Activated CD4-positive, CD25-positive, alpha-beta regulatory T cell treated with anti-CD3 and anti-CD28 coated beads, Interleukin-2, amount 50 U/mL, for 24 hours (primary cell): ENCODE results near the gene CD9.
"Not testable (repeated sequence)": the region's sequence is repeated elsewhere in the genome, so short reads cannot be mapped to it uniquely, and the experiment has no call there.

Source experiments
- ATAC-seq, 2 donors: fragments of 150-1000 bp; cut with Tn5 transposase; one replicate each; pipeline ENCODE4 v1.10.0; 2021; ENCODE audit warnings: mild to moderate bottlenecking in 1 of 2, moderate library complexity in 1 of 2

The CD9 gene, protein sequence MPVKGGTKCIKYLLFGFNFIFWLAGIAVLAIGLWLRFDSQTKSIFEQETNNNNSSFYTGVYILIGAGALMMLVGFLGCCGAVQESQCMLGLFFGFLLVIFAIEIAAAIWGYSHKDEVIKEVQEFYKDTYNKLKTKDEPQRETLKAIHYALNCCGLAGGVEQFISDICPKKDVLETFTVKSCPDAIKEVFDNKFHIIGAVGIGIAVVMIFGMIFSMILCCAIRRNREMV

DNA sequence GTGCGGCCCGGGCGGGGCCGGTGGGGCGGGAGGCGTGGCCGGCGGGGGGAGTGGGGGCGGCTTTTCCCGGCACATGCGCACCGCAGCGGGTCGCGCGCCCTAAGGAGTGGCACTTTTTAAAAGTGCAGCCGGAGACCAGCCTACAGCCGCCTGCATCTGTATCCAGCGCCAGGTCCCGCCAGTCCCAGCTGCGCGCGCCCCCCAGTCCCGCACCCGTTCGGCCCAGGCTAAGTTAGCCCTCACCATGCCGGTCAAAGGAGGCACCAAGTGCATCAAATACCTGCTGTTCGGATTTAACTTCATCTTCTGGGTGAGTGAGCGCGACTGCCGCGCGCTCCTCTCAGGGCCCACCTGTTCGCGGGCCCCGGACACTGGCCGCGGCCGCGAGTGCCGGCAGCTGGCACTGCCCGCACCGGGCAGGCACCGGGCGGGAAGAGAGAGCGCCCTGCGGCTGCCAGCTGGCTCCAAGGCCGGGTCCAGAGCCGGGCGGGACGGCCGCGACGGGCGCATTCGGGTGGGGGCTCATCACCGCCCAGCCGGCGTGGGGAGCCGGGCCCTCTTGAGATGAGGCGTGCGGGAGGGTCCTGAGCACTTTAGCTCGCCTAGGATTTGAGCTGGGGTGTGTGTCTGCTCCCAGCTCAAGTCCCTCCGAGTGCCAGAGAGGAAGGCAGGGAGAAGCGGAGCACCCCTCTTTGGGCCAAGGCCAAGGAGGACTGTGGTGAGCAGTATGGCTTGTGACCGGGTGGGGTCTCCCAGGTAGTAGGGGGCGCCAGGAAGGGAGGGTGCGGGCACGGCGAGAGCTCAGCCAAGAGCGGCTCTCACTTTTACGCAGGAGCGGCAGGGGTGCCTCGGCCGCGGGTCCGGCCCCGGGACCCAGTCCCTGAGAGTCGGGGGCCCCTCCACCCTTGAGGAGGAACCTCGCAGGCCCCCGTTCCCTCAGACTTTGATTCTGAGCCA lies at the start of gene CD9:
TSS of gene CD9 (plus strand) at position 145 of the 957 bp plus-strand sequence. CDS start at position 245, 100 bp downstream.
- ATAC-seq = peak; percentile 44 to 51

DNA sequence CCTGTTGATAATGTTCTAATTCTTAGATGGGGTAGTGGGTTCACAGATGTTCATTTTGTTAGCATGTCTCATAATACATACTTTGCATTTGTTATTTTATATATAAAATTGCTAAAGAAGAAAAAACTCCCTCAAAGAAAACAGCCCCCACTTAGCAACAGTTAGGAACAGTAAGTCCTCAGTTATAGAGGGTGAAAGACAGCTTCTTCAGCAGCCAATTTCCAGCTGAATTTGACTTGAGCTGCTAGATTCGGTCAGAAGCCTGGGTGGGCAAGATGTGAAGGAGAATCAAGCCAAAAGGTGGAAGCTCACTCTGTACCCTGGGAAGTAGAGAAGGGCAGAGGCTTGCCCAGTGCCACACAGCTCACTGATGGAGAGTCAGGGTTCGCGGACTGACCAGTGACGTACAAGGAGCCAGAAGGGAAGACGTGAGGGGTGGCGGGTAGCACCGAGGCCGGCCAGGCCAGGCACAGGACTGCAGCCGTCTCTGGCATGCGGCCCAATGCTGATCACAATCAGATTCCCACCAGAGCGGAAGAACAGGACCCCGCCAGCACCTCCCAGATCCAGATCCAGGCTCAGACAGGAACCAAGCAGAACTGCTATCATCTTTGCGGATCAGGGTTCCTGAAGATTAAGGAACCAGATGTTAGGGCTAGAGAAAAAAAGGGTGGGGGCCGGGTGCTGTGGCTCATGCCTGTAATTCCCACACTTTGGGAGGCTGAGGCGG lies 45.3 kb upstream of the CD9 start:
- no peak for ATAC-seq

DNA sequence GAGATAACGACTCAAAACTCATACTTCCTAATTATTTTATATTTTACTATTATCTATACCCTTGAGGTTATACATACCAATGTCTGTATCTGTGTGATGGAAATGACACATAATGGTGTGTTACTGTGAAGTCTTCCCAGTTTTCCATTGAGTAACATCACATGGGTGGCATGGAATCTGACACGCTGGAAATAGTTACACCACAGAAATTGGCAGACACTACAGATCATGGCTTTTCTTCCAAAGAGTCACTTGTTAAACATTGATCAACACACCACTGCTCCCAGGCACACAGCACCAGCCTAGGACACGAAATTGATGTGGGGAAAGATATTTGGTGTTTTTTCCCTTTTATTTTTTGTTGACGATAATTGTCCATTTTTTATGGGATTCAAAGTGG lies 42.7 kb upstream of the CD9 start:
- no peak for ATAC-seq

DNA sequence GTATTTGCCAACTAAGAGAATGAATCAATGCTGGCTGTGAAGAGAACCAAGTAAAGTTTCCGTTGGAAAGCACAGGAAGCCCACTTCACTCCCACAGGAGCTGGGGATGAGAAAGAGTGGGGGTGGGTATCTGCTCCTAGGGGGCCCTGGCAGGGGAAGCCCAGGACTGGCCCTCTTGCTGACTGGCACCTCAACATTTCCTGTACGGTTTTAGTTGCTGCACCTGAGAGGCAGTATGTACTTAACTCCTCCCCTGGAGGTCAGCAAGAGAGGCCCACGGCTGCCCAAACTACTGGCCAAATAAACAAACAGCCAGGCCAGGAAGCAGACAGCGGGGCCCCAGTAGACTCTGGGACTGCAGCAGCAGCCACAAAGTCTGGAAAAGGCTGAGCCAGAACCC lies 41.9 kb upstream of the CD9 start:
- no peak for ATAC-seq

DNA sequence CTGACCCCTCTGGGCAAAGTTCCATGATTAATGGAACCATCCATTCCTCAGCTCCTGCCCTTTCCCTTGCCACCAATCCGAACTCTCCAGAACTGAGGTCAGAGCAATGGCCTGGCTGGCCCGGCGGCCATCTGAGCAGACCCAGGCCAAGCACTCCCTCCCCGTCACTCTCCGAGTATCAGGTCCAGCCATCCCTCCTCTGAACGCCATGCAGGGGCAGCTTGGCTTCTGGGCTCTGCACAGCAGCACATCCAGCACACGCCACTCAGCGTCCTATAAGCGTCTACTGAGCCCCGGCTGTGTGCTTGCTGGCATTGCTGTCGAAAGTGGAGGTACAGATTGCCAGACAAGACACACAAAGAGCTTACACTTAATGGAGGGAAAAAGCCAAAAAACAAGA lies 41.5 kb upstream of the CD9 start:
- ATAC-seq = no peak

DNA sequence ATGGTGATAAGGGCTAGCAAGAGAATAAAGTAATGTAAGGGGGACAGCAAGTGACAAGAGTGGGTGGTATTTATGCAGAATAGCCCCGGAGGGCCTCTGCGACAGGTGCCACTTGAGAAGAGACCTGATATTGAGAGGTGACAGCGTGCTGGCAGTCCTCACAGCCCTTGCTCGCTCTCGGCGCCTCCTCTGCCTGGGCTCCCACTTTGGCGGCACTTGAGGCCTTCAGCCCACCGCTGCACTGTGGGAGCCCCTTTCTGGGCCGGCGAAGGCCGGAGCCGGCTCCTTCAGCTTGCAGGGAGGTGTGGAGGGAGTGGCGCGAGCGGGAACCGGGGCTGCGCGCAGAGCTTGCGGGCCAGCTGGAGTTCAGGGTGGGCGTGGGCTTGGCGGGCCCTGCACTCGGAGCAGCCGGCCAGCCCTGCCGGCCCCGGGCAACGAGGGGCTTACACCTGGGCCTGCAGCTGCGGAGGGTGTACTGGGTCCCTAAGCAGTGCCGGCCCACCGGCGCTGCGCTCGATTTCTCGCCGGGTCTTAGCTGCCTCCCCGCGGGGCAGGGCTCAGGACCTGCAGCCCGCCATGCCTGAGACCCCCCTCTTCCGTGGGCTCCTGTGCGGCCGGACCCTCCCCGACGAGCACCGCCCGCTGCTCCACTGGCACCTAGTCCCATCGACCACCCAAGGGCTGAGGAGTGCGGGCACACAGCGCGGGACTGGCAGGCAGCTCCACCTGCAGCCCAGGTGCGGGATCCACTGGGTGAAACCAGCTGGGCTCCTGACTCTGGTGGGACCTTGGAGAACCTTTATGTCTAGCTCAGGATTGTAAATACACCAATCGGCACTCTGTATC lies 40.8 kb upstream of the CD9 start:
- not testable (repeated sequence) for ATAC-seq

DNA sequence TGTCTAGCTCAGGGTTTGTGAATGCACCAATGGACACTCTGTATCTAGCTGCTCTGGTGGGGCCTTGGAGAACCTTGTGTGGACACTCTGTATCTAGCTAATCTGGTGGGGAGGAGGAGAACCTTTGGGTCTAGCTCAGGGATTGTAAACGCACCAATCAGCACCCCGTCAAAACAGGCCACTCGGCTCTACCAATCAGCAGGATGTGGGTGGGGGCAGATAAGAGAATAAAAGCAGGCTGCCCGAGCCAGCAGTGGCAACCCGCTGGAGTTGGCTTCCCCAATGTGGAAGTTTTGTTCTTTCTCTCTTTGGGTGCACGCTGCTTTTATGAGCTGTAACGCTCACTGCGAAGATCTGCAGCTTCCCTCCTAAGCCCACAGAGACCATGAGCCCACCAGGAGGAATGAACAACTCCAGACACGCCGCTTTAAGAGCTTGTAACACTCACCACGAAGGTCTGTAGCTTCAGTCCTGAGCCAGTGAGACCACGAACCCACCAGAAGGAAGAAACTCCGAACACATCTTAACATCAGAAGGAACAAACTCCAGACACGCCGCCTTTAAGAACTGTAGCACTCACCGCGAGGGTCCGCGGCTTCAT lies 40.1 kb upstream of the CD9 start:
- not testable (repeated sequence) for ATAC-seq

DNA sequence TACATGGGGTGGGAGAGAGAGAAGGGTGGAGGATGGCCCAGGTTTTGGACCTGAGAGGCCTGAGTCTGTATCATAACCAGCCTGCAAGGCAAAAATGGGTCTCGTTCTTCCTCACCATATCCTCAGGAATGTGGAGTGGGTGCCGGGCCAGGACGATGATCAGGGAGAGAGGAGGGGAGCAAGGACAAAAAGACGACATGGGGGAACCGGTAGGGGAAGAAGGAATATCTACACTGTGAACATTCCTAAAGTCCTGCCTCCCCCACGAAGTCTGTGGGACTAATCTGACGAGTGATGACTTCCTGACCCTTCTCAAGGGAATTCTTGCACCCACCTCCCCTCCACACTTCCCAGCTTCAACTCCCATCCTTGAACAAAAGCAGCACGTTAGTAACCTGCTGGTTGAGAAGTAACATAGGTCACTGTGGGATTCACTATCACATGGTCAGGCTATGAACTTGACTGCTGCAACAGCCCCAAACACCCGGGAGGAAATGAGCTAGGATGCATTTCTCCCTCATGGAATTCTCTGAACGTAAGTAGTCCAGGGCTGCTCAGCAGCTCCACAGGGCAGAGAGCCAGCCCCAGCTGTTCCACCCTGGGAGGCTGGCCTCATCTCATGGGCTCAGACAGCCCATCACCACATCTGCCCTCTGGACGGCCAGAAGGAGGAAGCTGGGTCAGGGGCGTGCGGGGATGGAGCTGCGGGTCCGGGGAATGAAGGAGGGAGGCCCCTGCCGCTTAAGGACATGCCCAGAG lies 38.9 kb upstream of the CD9 start:
- no peak for ATAC-seq

DNA sequence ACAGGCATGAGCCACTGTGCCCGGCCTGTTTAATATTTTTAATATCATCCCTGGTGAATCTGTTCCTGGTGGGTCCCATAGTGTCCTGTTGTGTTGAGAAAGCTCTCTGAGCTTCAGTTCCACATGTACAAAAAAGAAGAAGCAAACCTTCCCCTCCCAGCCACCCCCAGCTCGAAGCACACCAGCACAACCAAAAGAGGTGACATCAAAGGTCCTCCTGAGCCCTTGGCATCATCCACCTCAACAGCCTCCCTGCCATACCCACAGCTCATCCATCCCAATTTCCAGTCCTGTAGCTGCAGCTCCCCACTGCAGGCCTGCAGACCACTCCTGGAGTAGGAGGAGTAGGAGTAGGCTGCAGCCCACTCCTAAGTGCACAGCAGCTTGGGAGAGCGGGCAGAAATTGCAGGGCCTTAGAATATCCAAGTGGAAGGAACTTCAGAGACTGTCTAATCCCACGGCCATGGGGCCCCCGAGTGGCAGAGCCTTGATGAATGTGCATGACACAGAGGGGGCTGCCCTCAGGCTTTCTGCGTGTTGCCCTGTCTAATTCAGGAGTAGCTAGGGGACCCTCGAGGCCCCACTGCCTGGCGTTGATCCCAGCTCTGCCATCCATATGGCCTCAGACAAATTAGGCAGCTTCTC lies 36.7 kb upstream of the CD9 start:
- no peak for ATAC-seq

DNA sequence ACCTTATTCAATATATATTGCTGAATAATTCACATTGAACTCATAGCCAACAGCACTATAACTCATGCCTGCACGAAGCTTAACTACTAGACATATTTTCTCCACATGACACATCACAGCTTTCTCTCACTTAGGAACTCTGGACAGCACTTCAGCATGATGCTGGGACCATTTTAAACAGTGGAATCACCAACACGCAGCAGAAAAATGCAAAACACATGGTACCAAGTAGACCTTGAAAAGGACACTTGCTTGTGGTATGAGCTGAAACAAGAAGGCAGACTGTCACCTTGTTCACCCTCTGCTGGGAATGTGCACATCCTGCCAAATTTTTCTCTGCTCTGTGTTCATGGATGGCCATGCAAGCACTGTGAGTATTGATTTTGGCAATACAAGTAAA lies 34.8 kb upstream of the CD9 start:
- ATAC-seq = no peak

DNA sequence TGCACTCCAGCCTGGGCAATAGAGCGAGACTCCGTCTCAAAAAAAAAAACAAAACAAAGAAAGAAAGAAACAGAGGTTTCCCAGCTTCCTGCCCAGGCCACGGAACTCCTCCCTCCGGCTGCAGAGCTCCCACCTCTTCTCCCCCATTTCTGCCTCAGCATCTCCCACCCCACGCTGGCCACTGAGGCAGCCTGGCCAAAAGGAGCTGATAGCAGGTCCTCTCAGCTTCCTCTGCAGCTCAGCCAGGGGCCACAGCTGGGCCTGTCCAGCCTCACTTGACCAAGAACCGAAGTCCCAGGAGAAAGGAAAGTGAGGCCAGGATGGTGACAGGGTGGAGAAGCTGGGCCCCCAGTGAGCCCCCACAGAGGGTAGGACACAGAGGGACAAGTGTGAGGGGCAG lies 33.4 kb upstream of the CD9 start:
- no peak for ATAC-seq

DNA sequence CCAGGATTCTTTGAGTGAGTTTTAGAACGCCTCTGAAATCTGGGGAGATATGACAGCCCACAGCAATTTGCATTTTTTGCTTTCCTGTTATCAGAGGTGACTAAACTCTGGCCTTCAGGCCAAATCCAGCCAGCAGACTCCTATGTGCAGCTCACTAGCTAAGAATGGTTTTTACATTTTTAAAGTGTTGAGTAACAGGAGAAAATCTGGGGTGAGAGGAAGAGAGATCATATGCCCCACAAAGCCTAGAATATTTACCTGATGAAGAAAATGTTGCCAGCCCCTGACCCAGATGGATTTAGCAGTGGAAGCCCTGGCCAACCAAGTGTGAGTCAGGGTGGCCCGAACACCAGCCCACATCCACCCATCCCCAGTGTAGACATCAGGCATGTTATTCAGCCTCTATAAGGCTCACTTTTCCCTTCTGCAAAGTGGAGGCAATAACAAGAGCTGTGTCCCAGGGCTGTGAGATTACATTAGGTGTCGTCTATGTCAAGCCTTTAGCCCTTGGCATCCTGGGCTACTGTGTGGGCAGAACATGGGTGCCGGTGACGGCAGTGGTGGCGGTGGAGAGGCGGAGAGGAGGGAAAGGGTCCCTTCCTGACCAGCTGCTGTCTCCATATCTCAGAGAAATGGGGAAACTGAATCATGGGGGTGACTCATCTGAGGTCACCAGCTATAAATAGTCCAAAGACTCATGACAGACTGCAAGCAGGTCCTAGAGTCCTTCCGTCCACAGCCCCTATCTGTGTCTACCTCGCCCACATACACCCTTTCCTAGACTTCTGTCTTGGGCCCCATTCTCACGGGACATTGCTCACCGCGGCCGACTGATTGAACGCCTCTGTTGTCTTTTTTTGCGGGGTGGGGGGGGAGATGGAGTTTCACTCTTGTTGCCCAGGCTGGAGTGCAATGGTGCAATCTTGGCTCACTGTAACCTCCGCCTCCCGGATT lies 32.6 kb upstream of the CD9 start:
- peak; percentile 94 for ATAC-seq

DNA sequence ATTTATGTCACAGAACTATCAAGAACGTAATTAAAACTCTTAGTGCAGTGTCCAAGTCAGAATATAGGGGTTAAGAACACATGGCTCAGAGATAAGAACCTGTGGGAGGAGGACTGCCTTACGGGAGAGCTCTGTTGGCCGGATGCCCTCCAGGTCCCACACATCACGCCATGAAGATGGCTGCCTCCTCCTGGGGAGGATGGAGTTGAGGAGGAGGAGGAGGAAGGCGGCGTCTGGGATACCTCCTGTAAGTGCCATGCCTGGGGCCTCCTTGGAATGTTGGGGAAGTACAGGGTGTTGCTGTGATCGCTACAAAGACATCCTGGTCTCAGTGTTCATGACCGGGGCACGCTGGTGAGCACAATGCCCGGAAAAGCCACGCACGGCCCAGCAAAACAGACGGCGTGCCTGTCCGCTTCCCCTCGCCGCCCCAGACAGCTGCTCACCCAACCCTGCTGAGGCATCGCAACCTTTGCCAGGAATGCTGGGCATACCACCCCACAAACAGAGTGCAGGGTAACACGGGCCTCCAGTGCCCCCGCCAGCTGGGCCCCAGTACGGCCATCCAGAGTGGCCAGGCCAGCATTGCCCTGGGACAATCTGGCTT lies 28.7 kb upstream of the CD9 start:
- ATAC-seq = no peak

DNA sequence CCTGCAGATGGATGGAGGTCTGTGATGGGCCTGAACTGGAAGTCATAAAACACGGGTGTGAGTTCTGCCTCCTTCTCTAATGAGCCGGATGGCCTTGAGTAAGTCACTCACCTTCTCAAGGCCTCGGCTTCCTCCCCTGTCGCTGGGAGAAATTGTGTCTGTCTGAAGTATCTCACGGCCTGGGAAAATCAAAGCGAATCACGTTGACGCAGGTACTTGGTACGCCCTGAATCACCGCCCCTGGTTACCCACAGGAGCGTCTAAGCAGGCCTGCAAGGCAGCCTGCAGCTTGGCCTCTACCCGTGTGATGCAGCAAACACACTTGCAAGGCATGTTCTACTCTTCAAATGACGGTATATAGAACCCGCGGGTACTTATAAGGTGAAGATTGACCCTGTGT lies 28.1 kb upstream of the CD9 start:
- no peak for ATAC-seq

DNA sequence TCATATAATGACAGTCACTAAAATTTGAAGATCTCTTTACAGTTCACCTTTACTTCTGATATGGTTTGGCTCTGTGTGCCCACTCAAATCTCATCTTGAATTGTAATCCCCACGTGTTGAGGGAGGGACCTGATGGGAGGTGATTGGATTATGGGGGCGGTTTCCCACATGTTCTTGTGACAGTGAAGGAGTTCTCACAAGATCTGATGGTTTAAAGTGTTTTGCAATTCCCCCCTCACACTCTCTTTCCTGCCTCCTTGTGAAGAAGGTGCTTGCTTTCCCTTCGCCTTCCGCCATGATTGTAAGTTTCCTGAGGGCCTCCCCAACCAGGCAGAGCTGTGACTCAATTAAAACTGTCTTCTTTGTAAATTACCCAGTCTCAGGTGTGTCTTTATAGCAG lies 27.3 kb upstream of the CD9 start:
- ATAC-seq = no peak

DNA sequence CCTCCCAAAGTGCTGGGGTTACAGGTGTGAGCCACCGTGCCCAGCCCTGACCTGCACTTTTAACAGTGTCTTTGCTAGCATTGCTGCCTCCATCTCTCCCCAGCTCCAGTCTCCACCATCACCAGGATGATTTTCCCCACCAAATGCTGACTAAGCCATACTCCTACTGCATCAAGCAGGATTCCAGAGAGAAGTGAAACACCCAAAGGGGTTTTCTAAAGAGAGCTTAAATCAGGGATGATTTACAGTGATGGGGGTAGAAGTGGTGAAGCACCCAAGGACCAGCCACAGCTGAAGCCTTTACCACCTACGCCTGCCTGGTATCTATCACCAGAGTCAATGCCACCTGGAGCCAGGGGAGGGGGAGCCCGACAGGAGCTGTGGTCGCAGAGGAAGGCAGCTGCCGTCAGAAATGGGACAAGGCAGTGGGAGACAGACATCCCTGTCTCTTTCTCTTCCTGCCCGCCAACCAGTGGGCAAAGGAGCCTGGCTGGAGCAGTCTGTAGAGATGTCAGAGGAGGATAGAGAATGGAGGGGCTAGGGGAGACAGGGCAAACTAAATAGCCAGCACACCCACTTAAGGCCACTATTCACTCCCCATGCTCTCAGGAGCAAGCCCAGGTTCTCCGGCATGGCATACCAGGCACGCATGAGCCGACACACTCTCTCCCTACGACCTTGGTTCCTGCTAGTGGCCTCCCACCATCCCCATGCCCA lies 22.4 kb upstream of the CD9 start:
- ATAC-seq = no peak

DNA sequence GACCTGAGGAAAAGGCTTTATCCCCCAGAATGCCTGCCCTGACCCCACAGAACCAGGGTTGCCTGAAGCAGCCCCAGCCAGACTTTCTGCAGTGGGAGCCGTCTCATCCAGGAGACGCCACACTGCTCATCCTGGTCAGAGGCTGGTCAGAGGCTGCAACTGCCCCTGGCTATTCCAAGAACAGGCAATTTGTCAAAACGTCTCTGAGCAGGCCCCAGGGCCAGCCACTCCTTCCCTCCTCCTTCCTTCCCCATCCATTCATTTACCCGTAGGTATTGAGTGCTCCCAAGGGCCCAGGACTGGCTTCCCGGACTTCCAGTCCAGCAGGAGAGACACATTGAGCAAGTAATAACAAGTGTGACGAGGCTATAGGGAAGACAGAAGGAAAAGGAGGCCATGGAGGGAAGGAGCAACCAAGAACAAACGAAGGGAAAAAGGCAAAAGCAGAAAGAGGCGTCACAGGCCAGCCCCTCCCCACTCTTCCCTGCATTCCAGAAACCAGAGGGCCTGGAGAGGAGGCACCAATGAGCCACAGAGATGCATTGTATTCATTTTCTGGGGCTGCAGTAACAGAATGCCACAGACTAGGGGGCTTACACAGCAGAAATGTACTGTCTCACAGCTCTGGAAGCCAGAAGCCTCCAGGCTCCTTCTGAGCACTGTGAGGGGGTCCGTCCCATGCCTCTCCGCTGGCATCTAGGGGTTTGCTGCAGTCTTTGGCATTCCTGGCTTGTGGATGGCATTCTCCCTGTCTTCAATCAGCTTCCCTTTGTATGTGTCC lies 21.0 kb upstream of the CD9 start:
- no peak for ATAC-seq
